Measurements from ENCODE around the gene SAFB. TPM values are rescaled to one million over a fixed set of nuclear protein-coding genes. Genes with fewer than 3 reads are reported as not detected.
A peak's percentile ranks its signal among the peaks of the same experiment; 100 is the strongest.

Gene SAFB
- total RNA-seq, 4 donors from 2014 or later: 39.7 to 73.6 (median 65.2) TPM

DNA sequence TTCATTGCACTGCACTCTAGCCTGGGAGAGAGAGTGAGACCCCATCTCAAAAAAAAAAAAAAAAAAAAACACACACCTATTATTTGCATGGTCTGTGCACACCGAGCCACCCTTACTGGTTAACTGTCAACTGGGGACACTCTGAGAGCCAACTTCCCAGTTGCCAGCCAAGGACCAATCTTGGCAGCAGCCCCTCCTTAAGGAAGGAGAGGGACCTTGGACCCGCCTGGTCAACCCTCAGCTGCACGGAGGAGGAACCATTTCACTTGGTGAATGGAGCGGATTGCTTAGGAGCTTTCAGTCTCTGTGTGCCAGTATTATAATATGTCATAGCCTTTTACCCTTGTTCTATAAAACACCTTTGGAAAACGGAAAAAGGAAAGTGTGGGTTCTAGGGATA lies 32.5 kb downstream of the SAFB start:
- peaks cover 3 to 100% of the 10 kb centered on the region in 2 donors for H3K36me3 ChIP-seq
- no peak for ATAC-seq
- H3K4me3 ChIP-seq: no peak overlapping the region
- no peaks in the 10 kb centered on the region for H3K27me3 ChIP-seq
- H3K27ac ChIP-seq: no peak overlapping the region
- TF ChIP-seq CTCF (IDR thresholded peaks at IDR 0.05) (no peak), POLR2AphosphoS5 (IDR thresholded peaks at IDR 0.05) (no peak), POLR2A (IDR thresholded peaks at IDR 0.05) (no peak), EP300 (IDR thresholded peaks at IDR 0.05) (no peak)
- no peaks in the 10 kb centered on the region for H3K4me1 ChIP-seq
- WGBS, 2 donors (ENCODE audit: low coverage in 1 of 2): 75 to 78% methylated on average over 3 to 5 of the region's 5 CpGs
- H3K9me3 ChIP-seq: no peaks in the 10 kb centered on the region

DNA sequence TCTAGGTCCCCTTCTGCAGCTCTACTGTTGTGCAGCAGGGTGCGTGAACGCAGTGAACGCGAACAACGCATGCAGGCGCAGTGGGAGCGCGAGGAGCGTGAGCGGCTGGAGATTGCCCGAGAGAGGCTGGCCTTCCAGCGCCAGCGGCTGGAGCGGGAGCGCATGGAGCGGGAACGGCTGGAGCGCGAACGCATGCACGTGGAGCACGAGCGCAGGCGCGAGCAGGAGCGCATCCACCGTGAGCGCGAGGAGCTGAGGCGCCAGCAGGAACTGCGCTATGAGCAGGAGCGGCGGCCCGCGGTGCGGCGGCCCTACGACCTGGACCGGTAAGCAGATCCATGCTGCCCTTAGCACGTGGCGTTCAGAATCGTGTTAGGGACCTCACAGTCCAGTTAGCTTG lies 38.6 kb downstream of the SAFB start:
- H3K4me1 ChIP-seq: no peaks in the 10 kb centered on the region
- WGBS, 2 donors (ENCODE audit: low coverage in 1 of 2): 76 to 97% methylated on average over 4 to 18 of the region's 42 CpGs
- peak in 1 of 2 donors; percentile 9 for TF ChIP-seq POLR2A (IDR thresholded peaks at IDR 0.05)
- no peak for TF ChIP-seq CTCF (IDR thresholded peaks at IDR 0.05)
- H3K9me3 ChIP-seq: no peaks in the 10 kb centered on the region
- H3K27ac ChIP-seq: no peak overlapping the region
- no peak overlapping the region for H3K4me3 ChIP-seq
- H3K27me3 ChIP-seq: no peaks in the 10 kb centered on the region
- no peak for ATAC-seq
- H3K36me3 ChIP-seq: peaks cover 3 to 100% of the 10 kb centered on the region in 2 donors

GRCh38 chr19:5663904-5664303 lies 41.0 kb downstream of the SAFB start:
- no peak overlapping the region for H3K4me3 ChIP-seq

GRCh38 chr19:5664515-5664914 lies 41.6 kb downstream of the SAFB start:
- no peak overlapping the region for H3K27ac ChIP-seq
- no peak overlapping the region for H3K4me3 ChIP-seq
- peaks cover 0 to 100% of the 10 kb centered on the region in 2 donors for H3K36me3 ChIP-seq
- no peaks in the 10 kb centered on the region for H3K4me1 ChIP-seq
- 92% methylated on average over 2 of the region's 2 CpGs; no CpG with 5 or more reads in 1 of the 2 donors for WGBS, 2 donors (ENCODE audit: low coverage in 1 of 2)
- no peaks in the 10 kb centered on the region for H3K9me3 ChIP-seq
- TF ChIP-seq POLR2A (IDR thresholded peaks at IDR 0.05) (no peak), CTCF (IDR thresholded peaks at IDR 0.05) (no peak), EP300 (IDR thresholded peaks at IDR 0.05) (no peak), POLR2AphosphoS5 (IDR thresholded peaks at IDR 0.05) (no peak)
- no peaks in the 10 kb centered on the region for H3K27me3 ChIP-seq
- ATAC-seq: no peak

More at GRCh38 chr19:5663904-5664303, 41.0 kb downstream of the SAFB start:
- TF ChIP-seq POLR2A (IDR thresholded peaks at IDR 0.05) (no peak), POLR2AphosphoS5 (IDR thresholded peaks at IDR 0.05) (no peak), EP300 (IDR thresholded peaks at IDR 0.05) (no peak), CTCF (IDR thresholded peaks at IDR 0.05) (no peak)
- H3K27ac ChIP-seq: no peak overlapping the region
- H3K9me3 ChIP-seq: no peaks in the 10 kb centered on the region
- no peak for ATAC-seq
- peaks cover 3 to 100% of the 10 kb centered on the region in 2 donors for H3K36me3 ChIP-seq
- H3K27me3 ChIP-seq: no peaks in the 10 kb centered on the region
- WGBS, 2 donors (ENCODE audit: low coverage in 1 of 2): 84 to 94% methylated on average over 5 of the region's 17 CpGs
- H3K4me1 ChIP-seq: no peaks in the 10 kb centered on the region

DNA sequence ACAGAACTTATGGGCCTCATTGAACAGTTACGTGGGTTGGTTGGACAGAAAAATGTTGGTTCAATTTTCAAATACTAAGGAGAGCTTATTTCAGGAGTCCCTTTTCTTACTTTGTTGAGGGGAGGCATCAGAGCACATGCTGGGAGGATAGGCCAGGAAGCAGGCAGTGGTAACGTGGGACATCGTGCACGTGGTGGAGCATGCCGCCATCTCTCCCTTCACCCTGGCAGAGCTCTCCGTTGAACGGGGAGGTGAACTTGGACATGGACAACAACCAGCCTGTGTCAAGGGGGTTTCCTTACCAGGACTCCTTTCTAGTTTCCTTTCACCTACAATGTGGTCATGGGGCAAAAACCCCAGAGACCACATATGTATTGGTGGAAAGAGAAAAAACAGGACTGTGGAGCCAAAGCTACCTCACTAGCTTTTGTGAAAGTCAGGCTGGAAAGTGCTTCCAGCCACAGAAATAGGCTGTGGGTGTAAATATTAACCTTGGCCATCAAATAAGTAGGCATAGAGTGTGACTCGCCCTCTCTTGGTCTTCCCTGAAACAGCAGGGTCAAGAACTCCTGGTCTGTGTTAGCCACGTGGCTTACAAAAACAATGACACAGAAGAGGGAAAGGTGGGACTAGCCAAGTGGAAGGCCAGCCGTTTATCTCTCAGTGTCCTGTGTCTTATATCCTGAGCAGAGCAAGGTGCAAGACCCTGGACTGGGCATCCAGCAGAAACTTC lies 43.1 kb downstream of the SAFB start:
- H3K27me3 ChIP-seq: no peaks in the 10 kb centered on the region
- H3K4me3 ChIP-seq: no peak overlapping the region
- no peak for TF ChIP-seq POLR2A (IDR thresholded peaks at IDR 0.05)
- no peak for ATAC-seq
- no peaks in the 10 kb centered on the region for H3K9me3 ChIP-seq
- no peaks in the 10 kb centered on the region for H3K4me1 ChIP-seq
- H3K27ac ChIP-seq: no peak overlapping the region
- WGBS, 2 donors (ENCODE audit: low coverage in 1 of 2): 60 to 73% methylated on average over 3 to 10 of the region's 10 CpGs
- peaks cover 0 to 94% of the 10 kb centered on the region in 2 donors for H3K36me3 ChIP-seq

Data from gastroesophageal sphincter (tissue), 4 donors.